ENCODE results near the gene CITED4. TPM values are rescaled to one million over a fixed set of nuclear protein-coding genes. Genes with fewer than 3 reads are reported as not detected.

CITED4 gene
- total and polyA plus RNA-seq, 11 donors, result 3.2 to 49.5 (median 29.2) TPM

GRCh38 chr1:40858856-40859416 is 3.2 kb downstream of the CITED4 start:
- 88 to 93% (median 91%) methylated on average over 4 of the region's 4 CpGs for WGBS, 4 donors
- intact Hi-C loops (cut with DNase I), result no loop called here
- peak overlapping the region in 6 of 12 donors; percentile 21 to 97 (median 84) for H3K27ac ChIP-seq

GRCh38 chr1:40857737-40858136 is 4.4 kb downstream of the CITED4 start:
- Histone ChIP-seq H3K4me3 (no peak overlapping the region), H3K36me3 (no peaks in the 10 kb centered on the region), H3K9me3 (no peaks in the 10 kb centered on the region), H3K27me3 (no peaks in the 10 kb centered on the region), H3K27ac (no peak overlapping the region), H3K4me1 (peaks cover 0 to 28% (median 14%) of the 10 kb centered on the region in 12 donors)
- ATAC-seq, result no peak
- intact Hi-C loops (cut with DNase I), result no loop called here
- no peak for DNase-seq
- TF ChIP-seq, protein P1, sequence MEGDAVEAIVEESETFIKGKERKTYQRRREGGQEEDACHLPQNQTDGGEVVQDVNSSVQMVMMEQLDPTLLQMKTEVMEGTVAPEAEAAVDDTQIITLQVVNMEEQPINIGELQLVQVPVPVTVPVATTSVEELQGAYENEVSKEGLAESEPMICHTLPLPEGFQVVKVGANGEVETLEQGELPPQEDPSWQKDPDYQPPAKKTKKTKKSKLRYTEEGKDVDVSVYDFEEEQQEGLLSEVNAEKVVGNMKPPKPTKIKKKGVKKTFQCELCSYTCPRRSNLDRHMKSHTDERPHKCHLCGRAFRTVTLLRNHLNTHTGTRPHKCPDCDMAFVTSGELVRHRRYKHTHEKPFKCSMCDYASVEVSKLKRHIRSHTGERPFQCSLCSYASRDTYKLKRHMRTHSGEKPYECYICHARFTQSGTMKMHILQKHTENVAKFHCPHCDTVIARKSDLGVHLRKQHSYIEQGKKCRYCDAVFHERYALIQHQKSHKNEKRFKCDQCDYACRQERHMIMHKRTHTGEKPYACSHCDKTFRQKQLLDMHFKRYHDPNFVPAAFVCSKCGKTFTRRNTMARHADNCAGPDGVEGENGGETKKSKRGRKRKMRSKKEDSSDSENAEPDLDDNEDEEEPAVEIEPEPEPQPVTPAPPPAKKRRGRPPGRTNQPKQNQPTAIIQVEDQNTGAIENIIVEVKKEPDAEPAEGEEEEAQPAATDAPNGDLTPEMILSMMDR (IDR thresholded peaks at IDR 0.05), result no peak
- TF ChIP-seq POLR2A (IDR thresholded peaks at IDR 0.05), result no peak
- 89 to 94% (median 91%) methylated on average over 2 of the region's 2 CpGs for WGBS, 4 donors

More at GRCh38 chr1:40858856-40859416, 3.2 kb downstream of the CITED4 start:
- H3K9me3 ChIP-seq, result no peaks in the 10 kb centered on the region
- H3K36me3 ChIP-seq, result no peaks in the 10 kb centered on the region
- peaks cover 0 to 37% (median 17%) of the 10 kb centered on the region in 12 donors for H3K4me1 ChIP-seq
- ATAC-seq (no peak), DNase-seq (no peak)
- no peak for TF ChIP-seq POLR2A (IDR thresholded peaks at IDR 0.05)
- TF ChIP-seq, protein P1 (IDR thresholded peaks at IDR 0.05), result no peak
- H3K4me3 ChIP-seq, result no peak overlapping the region
- H3K27me3 ChIP-seq, result no peaks in the 10 kb centered on the region

GRCh38 chr1:40856656-40857302 is 5.4 kb downstream of the CITED4 start:
- Histone ChIP-seq H3K4me3 (no peak overlapping the region), H3K27me3 (no peaks in the 10 kb centered on the region), H3K9me3 (no peaks in the 10 kb centered on the region), H3K4me1 (peaks cover 0 to 22% (median 12%) of the 10 kb centered on the region in 12 donors), H3K36me3 (no peaks in the 10 kb centered on the region), H3K27ac (no peak overlapping the region)
- ATAC-seq (no peak), DNase-seq (no peak)
- 79 to 84% (median 84%) methylated on average over 9 of the region's 9 CpGs for WGBS, 4 donors
- intact Hi-C loops (cut with DNase I), result no loop called here
- TF ChIP-seq, protein P1 (IDR thresholded peaks at IDR 0.05), result no peak
- no peak for TF ChIP-seq POLR2A (IDR thresholded peaks at IDR 0.05)

DNA sequence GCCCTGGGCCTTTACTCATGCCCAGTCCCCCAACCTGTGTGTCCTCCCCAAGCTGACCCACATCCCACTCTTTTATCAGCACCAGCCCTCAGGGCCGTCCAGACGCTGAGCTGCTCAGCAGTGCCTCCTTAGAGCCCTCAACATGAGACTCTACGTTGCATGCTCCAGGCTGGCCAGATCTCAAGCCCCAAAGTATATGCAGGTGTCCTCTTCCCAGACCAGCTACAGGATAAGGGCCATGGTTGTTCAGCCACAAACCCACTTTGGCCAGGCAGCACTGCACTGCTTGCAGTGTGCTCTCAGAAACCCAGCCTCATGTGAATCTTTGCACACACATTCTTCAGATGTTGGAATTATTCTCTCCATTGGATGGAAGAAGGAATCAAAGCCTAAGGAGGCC is 6.0 kb downstream of the CITED4 start:
- H3K27ac ChIP-seq, result no peak overlapping the region
- no peak overlapping the region for H3K4me3 ChIP-seq
- no peaks in the 10 kb centered on the region for H3K9me3 ChIP-seq
- no peaks in the 10 kb centered on the region for H3K27me3 ChIP-seq
- no peaks in the 10 kb centered on the region for H3K36me3 ChIP-seq
- no peak for ATAC-seq
- TF ChIP-seq, protein P1 (IDR thresholded peaks at IDR 0.05), result no peak
- no peak for TF ChIP-seq POLR2A (IDR thresholded peaks at IDR 0.05)
- DNase-seq, result no peak
- 70 to 88% (median 83%) methylated on average over 3 of the region's 3 CpGs for WGBS, 4 donors
- intact Hi-C loops (cut with DNase I), result no loop called here
- H3K4me1 ChIP-seq, result peaks cover 0 to 19% (median 10%) of the 10 kb centered on the region in 12 donors
